RWPE2 (cell line): ENCODE results near the gene LRRC19.
A peak's percentile ranks its signal among the peaks of the same experiment; 100 is the strongest.

ENCODE experiments used
- ATAC-seq: fragments of 200-7000 bp; cut with Tn5 transposase; 3 replicates; pipeline ENCODE4 v1.9.1; 2021; ENCODE audit warnings: low read depth
- DNase-seq: peaks from one replicate; pipeline ENCODE4 v3.0.0-alpha.2; 2020; ENCODE audit warnings: low spot score
- H3K27ac ChIP-seq: fragments of 450-650 bp; 2 replicates; pipeline ENCODE4 v1.5.1; 2017; ENCODE audit warnings: mild to moderate bottlenecking; ENCODE audit not compliant: poor library complexity, severe bottlenecking
- H3K27me3 ChIP-seq: fragments of 250-450 bp; sonication (Bioruptor Pico); 2 replicates; pipeline ENCODE4 v1.5.1; 2021; ENCODE audit warnings: mild to moderate bottlenecking, moderate library complexity; ENCODE audit not compliant: insufficient read depth, poor library complexity, severe bottlenecking
- H3K36me3 ChIP-seq: fragments of 250-450 bp; sonication (Bioruptor Pico); 2 replicates; pipeline ENCODE4 v1.5.1; 2020; ENCODE audit warnings: low read depth, mild to moderate bottlenecking, moderate library complexity
- H3K4me1 ChIP-seq: fragments of 250-450 bp; sonication (Bioruptor Pico); 2 replicates; pipeline ENCODE4 v1.5.1; 2021; ENCODE audit warnings: mild to moderate bottlenecking, moderate library complexity; ENCODE audit not compliant: insufficient read depth, poor library complexity, severe bottlenecking
- H3K4me3 ChIP-seq: fragments of 250-450 bp; sonication (Bioruptor Pico); 2 replicates; pipeline ENCODE4 v1.5.1; 2021; ENCODE audit warnings: mild to moderate bottlenecking, moderate library complexity; ENCODE audit not compliant: severe bottlenecking
- H3K9me3 ChIP-seq: fragments of 250-450 bp; sonication (Bioruptor Pico); 2 replicates; pipeline ENCODE4 v1.5.1; 2021; ENCODE audit warnings: mild to moderate bottlenecking, moderate library complexity; ENCODE audit not compliant: severe bottlenecking
- TF ChIP-seq, protein P1 (sequence below): fragments of 450-650 bp; IDR thresholded peaks from one replicate; pipeline ENCODE4 v1.5.1; 2017; ENCODE audit warnings: mild to moderate bottlenecking, moderate library complexity; ENCODE audit not compliant: poor library complexity, severe bottlenecking

Gene LRRC19

DNA sequence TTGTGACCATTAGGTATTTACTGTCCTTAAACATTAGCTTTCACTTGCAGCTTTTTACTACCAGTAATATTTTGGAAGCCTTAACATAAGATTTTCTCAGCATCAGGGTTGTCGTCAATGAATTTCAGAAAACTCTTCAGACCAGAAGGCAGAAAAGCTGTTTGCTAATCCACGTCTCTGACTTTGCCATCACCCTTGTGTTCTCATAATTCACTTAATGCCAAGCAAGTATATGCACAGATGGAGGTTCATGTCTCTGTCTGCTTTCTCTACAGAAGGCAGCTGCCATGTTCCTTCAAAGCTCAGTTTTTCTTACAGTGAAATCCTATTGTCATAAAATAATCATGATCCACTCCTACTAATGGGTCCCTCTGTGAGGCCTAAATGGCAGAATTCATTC lies 37.7 kb upstream of the LRRC19 start:
- ATAC-seq (no peak), DNase-seq (no peak)
- TF ChIP-seq, protein P1, sequence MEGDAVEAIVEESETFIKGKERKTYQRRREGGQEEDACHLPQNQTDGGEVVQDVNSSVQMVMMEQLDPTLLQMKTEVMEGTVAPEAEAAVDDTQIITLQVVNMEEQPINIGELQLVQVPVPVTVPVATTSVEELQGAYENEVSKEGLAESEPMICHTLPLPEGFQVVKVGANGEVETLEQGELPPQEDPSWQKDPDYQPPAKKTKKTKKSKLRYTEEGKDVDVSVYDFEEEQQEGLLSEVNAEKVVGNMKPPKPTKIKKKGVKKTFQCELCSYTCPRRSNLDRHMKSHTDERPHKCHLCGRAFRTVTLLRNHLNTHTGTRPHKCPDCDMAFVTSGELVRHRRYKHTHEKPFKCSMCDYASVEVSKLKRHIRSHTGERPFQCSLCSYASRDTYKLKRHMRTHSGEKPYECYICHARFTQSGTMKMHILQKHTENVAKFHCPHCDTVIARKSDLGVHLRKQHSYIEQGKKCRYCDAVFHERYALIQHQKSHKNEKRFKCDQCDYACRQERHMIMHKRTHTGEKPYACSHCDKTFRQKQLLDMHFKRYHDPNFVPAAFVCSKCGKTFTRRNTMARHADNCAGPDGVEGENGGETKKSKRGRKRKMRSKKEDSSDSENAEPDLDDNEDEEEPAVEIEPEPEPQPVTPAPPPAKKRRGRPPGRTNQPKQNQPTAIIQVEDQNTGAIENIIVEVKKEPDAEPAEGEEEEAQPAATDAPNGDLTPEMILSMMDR: no peak
- Histone ChIP-seq H3K4me1 (no peaks in the 10 kb centered on the region), H3K27ac (no peak overlapping the region), H3K36me3 (peaks cover 5% of the 10 kb centered on the region), H3K4me3 (no peak overlapping the region), H3K27me3 (no peaks in the 10 kb centered on the region), H3K9me3 (no peaks in the 10 kb centered on the region)

DNA sequence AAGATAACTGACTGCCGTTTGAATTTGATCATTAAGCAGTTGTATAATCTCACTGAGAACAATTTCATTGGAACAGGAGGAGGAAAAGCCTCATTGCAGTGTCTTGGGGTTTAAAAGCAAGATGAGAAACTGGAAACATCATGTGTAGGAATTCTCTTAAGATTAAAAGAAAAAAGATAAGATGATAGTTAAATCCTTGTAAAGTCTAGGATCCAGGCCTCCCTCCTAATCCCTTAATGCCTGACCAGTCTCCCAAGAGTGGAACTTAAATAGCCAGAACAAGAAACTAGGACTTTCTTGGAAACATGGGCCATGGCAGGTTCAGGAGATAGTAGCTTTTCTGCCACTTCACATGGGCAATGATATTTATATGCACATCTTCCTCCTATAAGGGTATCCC lies 37.0 kb upstream of the LRRC19 start:
- TF ChIP-seq, protein P1: no peak
- DNase-seq (no peak), ATAC-seq (no peak)
- Histone ChIP-seq H3K36me3 (peaks cover 4% of the 10 kb centered on the region), H3K9me3 (no peaks in the 10 kb centered on the region), H3K27me3 (no peaks in the 10 kb centered on the region), H3K4me3 (no peak overlapping the region), H3K27ac (no peak overlapping the region), H3K4me1 (no peaks in the 10 kb centered on the region)

DNA sequence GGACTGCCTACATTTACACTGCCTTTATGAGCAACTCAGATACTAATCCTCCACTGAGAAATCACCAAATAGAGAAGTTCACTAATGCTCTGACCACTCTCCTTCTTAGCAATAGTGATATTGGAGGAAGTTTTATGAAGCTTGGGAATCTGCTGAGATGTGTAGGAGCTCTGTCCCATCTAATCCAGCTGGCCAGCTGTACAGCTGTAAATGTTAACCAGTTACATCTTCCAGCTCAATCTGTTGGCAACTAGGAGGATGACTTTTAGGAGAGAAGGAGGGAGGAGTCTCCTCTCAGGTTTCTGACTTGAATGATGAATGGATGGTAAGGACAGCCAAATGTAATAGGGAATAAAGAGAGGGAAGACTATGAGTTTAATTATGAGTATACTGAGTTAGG lies 36.3 kb upstream of the LRRC19 start:
- H3K36me3 ChIP-seq: no peaks in the 10 kb centered on the region; the same call in 1 of the 2 replicates
- H3K4me3 ChIP-seq: no peak overlapping the region
- no peak overlapping the region for H3K27ac ChIP-seq
- no peaks in the 10 kb centered on the region for H3K4me1 ChIP-seq
- H3K9me3 ChIP-seq: no peaks in the 10 kb centered on the region
- TF ChIP-seq, protein P1: no peak
- no peaks in the 10 kb centered on the region for H3K27me3 ChIP-seq
- no peak for DNase-seq
- ATAC-seq: no peak

DNA sequence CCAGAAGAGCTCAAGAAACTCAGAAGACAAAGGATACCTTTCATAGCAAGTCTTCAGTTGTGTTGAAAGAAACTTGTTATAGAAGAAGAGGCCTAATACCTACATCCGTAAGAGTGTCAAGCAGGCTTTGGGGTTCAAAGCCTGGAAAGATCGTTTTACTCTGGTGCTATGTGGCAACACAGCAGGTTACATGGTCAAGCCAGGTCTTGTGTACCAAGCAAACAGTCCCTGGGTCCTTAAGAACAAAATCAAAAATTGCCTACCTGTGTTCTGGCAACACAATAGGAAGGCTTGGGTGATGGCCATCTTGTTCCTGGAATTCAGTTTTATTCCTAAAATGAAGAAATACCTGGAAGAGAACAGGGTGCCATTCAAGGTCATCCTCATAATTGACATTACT lies 32.0 kb upstream of the LRRC19 start:
- Histone ChIP-seq H3K4me3 (no peak overlapping the region), H3K4me1 (peaks cover 14% of the 10 kb centered on the region), H3K36me3 (peaks cover 5% of the 10 kb centered on the region; the same call in 1 of the 2 replicates), H3K27ac (no peak overlapping the region), H3K9me3 (no peaks in the 10 kb centered on the region), H3K27me3 (no peaks in the 10 kb centered on the region)
- TF ChIP-seq, protein P1: no peak
- DNase-seq (no peak), ATAC-seq (no peak)

DNA sequence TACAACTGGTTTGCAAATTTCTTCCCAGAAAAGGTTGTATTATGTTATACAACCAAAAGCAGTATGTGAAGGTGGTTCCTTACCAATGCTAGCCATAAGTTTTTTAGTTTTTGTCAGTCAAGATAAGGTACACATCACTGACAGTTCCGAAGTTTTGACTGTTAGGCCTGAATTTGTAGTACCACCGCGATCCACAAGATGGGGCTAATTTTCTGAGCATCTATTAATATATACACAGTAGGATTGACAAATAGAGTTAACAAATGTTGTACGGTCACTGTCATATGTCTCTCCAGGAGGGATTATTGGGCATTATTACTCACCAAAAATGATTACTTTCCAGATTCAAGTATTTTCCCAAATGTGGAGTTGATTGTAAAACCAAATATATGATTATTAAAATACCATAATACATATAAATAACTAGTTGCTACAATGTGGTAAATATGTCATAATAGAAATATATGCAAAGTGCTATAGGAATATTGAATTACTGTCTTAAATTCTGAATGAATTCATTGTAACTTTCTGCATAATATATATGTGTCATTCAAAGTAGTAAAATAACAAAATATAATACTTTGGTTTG lies 28.4 kb upstream of the LRRC19 start:
- TF ChIP-seq, protein P1: peak; percentile 93
- no peak for DNase-seq
- Histone ChIP-seq H3K4me1 (peaks cover 14% of the 10 kb centered on the region), H3K27me3 (no peaks in the 10 kb centered on the region), H3K4me3 (no peak overlapping the region), H3K27ac (no peak overlapping the region), H3K36me3 (peaks cover 5% of the 10 kb centered on the region; the same call in 1 of the 2 replicates), H3K9me3 (no peaks in the 10 kb centered on the region)
- ATAC-seq: peak; percentile 66
